AG09319 (cell line): ENCODE data around the gene KLF17.

Experiments used
- DNase-seq: peaks from one replicate; pipeline ENCODE4 v3.0.0-alpha.2; 2010; ENCODE audit warnings: low read depth; ENCODE audit errors: extremely low read depth
- CTCF ChIP-seq: IDR thresholded peaks from 2 replicates; pipeline ENCODE4 v1.5.1; 2011; ENCODE audit warnings: low read depth, mild to moderate bottlenecking, inconsistent platforms, low read length, moderate library complexity

Gene KLF17

GRCh38 chr1:44077421-44077820, 41.2 kb upstream of the KLF17 start:
- no peak for DNase-seq
- no peak for TF ChIP-seq CTCF

GRCh38 chr1:44078104-44078503, 40.5 kb upstream of the KLF17 start:
- no peak for DNase-seq
- TF ChIP-seq CTCF: no peak

- DNase-seq: no peak
- no peak for TF ChIP-seq CTCF
These were observed 39.1 kb upstream of the KLF17 start for GRCh38 chr1:44079566-44079965.

GRCh38 chr1:44084998-44085675, 33.5 kb upstream of the KLF17 start:
- DNase-seq: peak; percentile 25
- TF ChIP-seq CTCF: no peak

GRCh38 chr1:44086692-44087474, 31.7 kb upstream of the KLF17 start:
- no peak for TF ChIP-seq CTCF
- no peak for DNase-seq

GRCh38 chr1:44089371-44090048, 29.1 kb upstream of the KLF17 start:
- no peak for DNase-seq
- no peak for TF ChIP-seq CTCF
